SU-DHL-6 (cell line): ENCODE measurements around the gene PSMC5.

Experiments used
- H2AFZ ChIP-seq: fragments of 200-600 bp; sonication (generic); 2 replicates; pipeline ENCODE4 v1.6.1; 2014; ENCODE audit warnings: low read depth, mild to moderate bottlenecking, moderate library complexity, mixed read lengths, antibody characterized with exemption, low read length; ENCODE audit not compliant: severe bottlenecking
- H3F3A ChIP-seq: fragments of 200-600 bp; shearing (Covaris generic); 2 replicates; pipeline ENCODE4 v1.6.0; 2016; ENCODE audit warnings: antibody characterized with exemption, mild to moderate bottlenecking; ENCODE audit not compliant: insufficient read depth
- H3K27ac ChIP-seq: fragments of 200-600 bp; sonication (generic); 2 replicates; pipeline ENCODE4 v1.5.1; 2016; ENCODE audit warnings: low read depth, mild to moderate bottlenecking, low read length, moderate library complexity, mixed read lengths
- H3K27me3 ChIP-seq: fragments of 200-600 bp; sonication (generic), shearing (Covaris generic); 2 replicates; pipeline ENCODE4 v1.6.0; 2014; ENCODE audit warnings: mild to moderate bottlenecking, low read length
- H3K36me3 ChIP-seq: fragments of 200-600 bp; sonication (generic); 2 replicates; pipeline ENCODE4 v1.6.1; 2014; ENCODE audit warnings: mild to moderate bottlenecking, low read length, mixed read lengths
- H3K4me2 ChIP-seq: fragments of 300-600, 200-600 bp; shearing (Covaris generic), sonication (generic); 2 replicates; pipeline ENCODE4 v1.6.0; 2014; ENCODE audit warnings: low read length, low read depth, mild to moderate bottlenecking; ENCODE audit not compliant: poor library complexity, severe bottlenecking
- H3K4me3 ChIP-seq: fragments of 200-600 bp; sonication (generic); 2 replicates; pipeline ENCODE4 v1.5.1; 2014; ENCODE audit warnings: antibody characterized with exemption, low read length, mild to moderate bottlenecking, mixed read lengths; ENCODE audit not compliant: insufficient read depth, poor library complexity, severe bottlenecking
- H3K79me2 ChIP-seq: fragments of 200-600 bp; sonication (generic); 2 replicates; pipeline ENCODE4 v1.6.1; 2014; ENCODE audit warnings: mild to moderate bottlenecking, low read length, moderate library complexity; ENCODE audit not compliant: insufficient read depth
- H3K9ac ChIP-seq: fragments of 200-600 bp; sonication (generic); 2 replicates; pipeline ENCODE4 v1.7.0; 2014; ENCODE audit warnings: mild to moderate bottlenecking, low read length
- H3K9me2 ChIP-seq: fragments of 200-600 bp; sonication (generic); replicated peaks from 2 replicates; pipeline ENCODE4 v1.6.1; 2014; ENCODE audit warnings: low read length; ENCODE audit not compliant: insufficient read depth
- H3K9me3 ChIP-seq: fragments of 200-600 bp; sonication (generic); 2 replicates; pipeline ENCODE4 v1.6.1; 2014; ENCODE audit warnings: low read length, mixed read lengths; ENCODE audit not compliant: insufficient read depth
- H4K20me1 ChIP-seq: fragments of 200-600 bp; sonication (generic); 2 replicates; pipeline ENCODE4 v1.6.1; 2014; ENCODE audit warnings: low read depth, mild to moderate bottlenecking, antibody characterized with exemption, low read length, moderate library complexity, mixed read lengths
- EZH2phosphoT487 ChIP-seq: fragments of 200-600 bp; sonication (generic), shearing (Covaris generic); conservative IDR thresholded peaks from 2 replicates; pipeline ENCODE4 v1.6.1; 2018; ENCODE audit warnings: mild to moderate bottlenecking, antibody characterized with exemption, low read length, moderate library complexity, mixed read lengths
- TF ChIP-seq, protein P1 (sequence below): fragments of 200-600 bp; sonication (generic); IDR thresholded peaks from one replicate; pipeline ENCODE4 v1.5.1; 2017; ENCODE audit warnings: antibody characterized with exemption, mild to moderate bottlenecking, low read length, moderate library complexity; ENCODE audit not compliant: insufficient read depth, poor library complexity, severe bottlenecking

Gene PSMC5

DNA sequence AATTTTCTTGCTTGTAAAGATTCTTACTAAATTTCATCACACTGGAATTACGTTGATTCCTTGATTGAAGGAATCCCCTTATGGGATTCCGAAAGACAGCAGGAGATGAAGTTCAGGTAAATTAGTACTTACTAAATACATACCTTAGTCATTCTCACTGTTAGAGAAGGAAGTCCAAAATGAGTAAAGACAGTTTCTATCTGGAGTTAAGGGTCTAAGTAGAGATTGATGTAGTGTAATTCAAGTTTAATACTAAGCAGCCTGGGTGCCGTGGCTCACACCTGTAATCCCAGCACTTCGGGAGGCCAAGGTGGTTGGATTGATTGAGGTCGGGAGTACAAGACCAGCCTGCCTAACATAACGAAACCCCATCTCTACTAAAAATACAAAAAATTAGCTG, 43.7 kb upstream of the PSMC5 start:
- Histone ChIP-seq H3K79me2 (peaks cover 92% of the 10 kb centered on the region), H3K4me2 (no peak overlapping the region), H3K9ac (no peak overlapping the region), H3K36me3 (peaks cover 12% of the 10 kb centered on the region; the same call in 1 of the 2 replicates), H2AFZ (no peak overlapping the region), H3K27ac (no peak overlapping the region), H3F3A (0 out of 2 replicates have a peak, but pooled peaks cover 3% of the 10 kb centered on the region), H3K9me3 (no peaks in the 10 kb centered on the region), H4K20me1 (peaks cover 20% of the 10 kb centered on the region; the same call in 1 of the 2 replicates), H3K9me2 (no peaks in the 10 kb centered on the region), H3K4me3 (no peak overlapping the region), H3K27me3 (no peaks in the 10 kb centered on the region)
- TF ChIP-seq, protein P1, sequence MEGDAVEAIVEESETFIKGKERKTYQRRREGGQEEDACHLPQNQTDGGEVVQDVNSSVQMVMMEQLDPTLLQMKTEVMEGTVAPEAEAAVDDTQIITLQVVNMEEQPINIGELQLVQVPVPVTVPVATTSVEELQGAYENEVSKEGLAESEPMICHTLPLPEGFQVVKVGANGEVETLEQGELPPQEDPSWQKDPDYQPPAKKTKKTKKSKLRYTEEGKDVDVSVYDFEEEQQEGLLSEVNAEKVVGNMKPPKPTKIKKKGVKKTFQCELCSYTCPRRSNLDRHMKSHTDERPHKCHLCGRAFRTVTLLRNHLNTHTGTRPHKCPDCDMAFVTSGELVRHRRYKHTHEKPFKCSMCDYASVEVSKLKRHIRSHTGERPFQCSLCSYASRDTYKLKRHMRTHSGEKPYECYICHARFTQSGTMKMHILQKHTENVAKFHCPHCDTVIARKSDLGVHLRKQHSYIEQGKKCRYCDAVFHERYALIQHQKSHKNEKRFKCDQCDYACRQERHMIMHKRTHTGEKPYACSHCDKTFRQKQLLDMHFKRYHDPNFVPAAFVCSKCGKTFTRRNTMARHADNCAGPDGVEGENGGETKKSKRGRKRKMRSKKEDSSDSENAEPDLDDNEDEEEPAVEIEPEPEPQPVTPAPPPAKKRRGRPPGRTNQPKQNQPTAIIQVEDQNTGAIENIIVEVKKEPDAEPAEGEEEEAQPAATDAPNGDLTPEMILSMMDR: no peak
- TF ChIP-seq EZH2phosphoT487: no peak

DNA sequence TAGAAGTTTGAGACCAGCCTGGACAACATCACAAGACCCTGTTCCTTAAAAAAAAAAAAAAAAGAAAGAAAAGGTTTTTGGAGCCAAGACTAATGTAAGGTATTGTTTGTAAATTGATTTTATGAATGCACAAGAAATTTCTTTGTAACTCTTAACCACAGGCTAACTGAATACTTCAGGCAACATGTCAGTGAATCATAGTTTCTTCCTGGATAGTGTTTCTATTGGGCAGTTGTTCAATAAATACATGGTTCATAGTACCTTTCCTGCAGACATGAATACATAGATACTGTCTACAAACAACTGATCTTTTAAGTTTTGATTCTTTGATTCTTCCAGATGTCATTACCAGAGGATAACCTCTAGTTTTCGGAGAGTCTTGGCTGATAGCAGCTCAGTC, 41.7 kb upstream of the PSMC5 start:
- Histone ChIP-seq H3K27me3 (no peaks in the 10 kb centered on the region), H3F3A (no peaks in the 10 kb centered on the region), H3K9me3 (no peaks in the 10 kb centered on the region), H3K36me3 (peaks cover 17% of the 10 kb centered on the region; the same call in 1 of the 2 replicates), H2AFZ (no peak overlapping the region), H3K9ac (no peak overlapping the region), H3K4me3 (no peak overlapping the region), H3K4me2 (no peak overlapping the region), H3K27ac (no peak overlapping the region), H4K20me1 (peaks cover 20% of the 10 kb centered on the region), H3K9me2 (no peaks in the 10 kb centered on the region), H3K79me2 (peaks cover 90% of the 10 kb centered on the region)
- no peak for TF ChIP-seq EZH2phosphoT487
- TF ChIP-seq, protein P1: no peak

DNA sequence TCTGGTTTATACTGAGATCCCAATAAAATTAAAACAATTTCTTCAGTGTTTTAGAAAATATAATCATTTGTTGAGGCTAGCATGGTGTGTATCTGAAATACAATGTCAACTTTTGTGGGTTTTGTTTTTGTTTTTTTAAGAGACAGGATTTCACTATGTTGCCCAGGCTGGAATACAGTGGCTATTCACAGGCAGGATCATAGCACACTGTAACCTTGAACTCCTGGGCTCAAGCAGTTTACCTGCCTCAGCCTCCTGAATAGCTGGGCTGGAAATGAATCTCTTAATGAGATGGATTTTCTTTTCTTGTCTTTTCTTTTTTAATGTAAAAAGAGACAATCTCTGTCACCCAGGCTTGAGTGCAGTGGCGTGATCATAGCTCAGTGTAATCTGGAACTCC, 41.1 kb upstream of the PSMC5 start:
- Histone ChIP-seq H2AFZ (no peak overlapping the region), H3K4me3 (no peak overlapping the region), H3K4me2 (no peak overlapping the region), H3K27me3 (no peaks in the 10 kb centered on the region), H3F3A (no peaks in the 10 kb centered on the region), H3K27ac (no peak overlapping the region), H3K9me3 (no peaks in the 10 kb centered on the region), H3K79me2 (peaks cover 90% of the 10 kb centered on the region), H3K9me2 (no peaks in the 10 kb centered on the region), H3K9ac (no peak overlapping the region), H3K36me3 (peaks cover 19% of the 10 kb centered on the region; the same call in 1 of the 2 replicates), H4K20me1 (peaks cover 17% of the 10 kb centered on the region)
- TF ChIP-seq, protein P1: no peak
- TF ChIP-seq EZH2phosphoT487: no peak
